Peyer's patch (tissue), 4 donors: ENCODE measurements around the gene NOS1.

Source experiments
- CTCF ChIP-seq, 6 experiments: fragments of 450-650 bp in 4 of 6; fragments of 200-600 bp in 2 of 6; sonication (generic) in 1 of 6; IDR thresholded peaks; one replicate each; pipeline ENCODE4 v1.5.1; 2017 to 2019; ENCODE audit warnings: antibody characterized with exemption in 6 of 6, mild to moderate bottlenecking in 3 of 6, moderate library complexity in 1 of 6
- POLR2A ChIP-seq, 2 donors: fragments of 450-650 bp; IDR thresholded peaks; one replicate each; pipeline ENCODE4 v1.5.1; 2017; ENCODE audit warnings: antibody characterized with exemption in 2 of 2, mild to moderate bottlenecking in 2 of 2, moderate library complexity in 2 of 2

GRCh38 chr12:117189725-117190209, 171.7 kb downstream of the NOS1 start:
- TF ChIP-seq CTCF (IDR thresholded peaks at IDR 0.05) (no peak), POLR2A (IDR thresholded peaks at IDR 0.05) (no peak)
